HEK293 (cell line): ENCODE results near the gene PORCN.
A peak's percentile ranks its signal among the peaks of the same experiment; 100 is the strongest.

ENCODE experiments used
- CTCF ChIA-PET: fragments of 350-600 bp; formaldehyde crosslinking; extraction: SDS; loops from one replicate; lab custom pipeline; 2021; ENCODE audit warnings: antibody characterized with exemption; lab: Yijun Ruan, JAX
- POLR2A ChIA-PET: fragments of 300-600 bp; formaldehyde crosslinking; extraction: SDS; loops from one replicate; lab custom pipeline; 2020; ENCODE audit warnings: antibody characterized with exemption, inconsistent platforms; lab: Yijun Ruan, JAX
- H3K27ac ChIP-seq: fragments of 200-500 bp; sonication (Bioruptor generic); 2 replicates; pipeline ENCODE4 v1.5.1; 2014; ENCODE audit warnings: low read depth, low read length, control low read depth, inconsistent platforms; ENCODE audit errors: extremely low read depth
- H3K36me3 ChIP-seq, 2 experiments: fragments of 200-500 bp in 1 of 2; sonication (Bioruptor generic) in 1 of 2; 1 replicate in 1 of 2; 2 replicates in 1 of 2; pipeline ENCODE4 v1.5.1; 2014 to 2017; ENCODE audit warnings: inconsistent platforms in 2 of 2, low read length in 2 of 2; ENCODE audit not compliant: control insufficient read depth in 2 of 2, insufficient read depth in 1 of 2
- H3K4me1 ChIP-seq: fragments of 200-500 bp; sonication (Bioruptor generic); 2 replicates; pipeline ENCODE4 v1.5.1; 2014; ENCODE audit warnings: mild to moderate bottlenecking, low read length, inconsistent platforms; ENCODE audit not compliant: control insufficient read depth, insufficient read depth
- H3K4me3 ChIP-seq: 2 replicates; pipeline ENCODE4 v1.5.1; 2011; ENCODE audit warnings: low read depth, mild to moderate bottlenecking, control low read depth, low read length, moderate library complexity
- H3K9me3 ChIP-seq: fragments of 200-500 bp; sonication (Bioruptor generic); 2 replicates; pipeline ENCODE4 v1.5.1; 2014; ENCODE audit warnings: low read depth, low read length, inconsistent platforms; ENCODE audit not compliant: control insufficient read depth, insufficient read depth
- BCL6B ChIP-seq: fragments of 450-650 bp; formaldehyde crosslinking; IDR thresholded peaks from 2 replicates; pipeline ENCODE4 v1.5.1; 2017; ENCODE audit warnings: missing biosample characterization, missing genetic modification characterization
- KLF1 ChIP-seq: fragments of 450-650 bp; formaldehyde crosslinking; IDR thresholded peaks from 2 replicates; pipeline ENCODE4 v1.5.1; 2016; ENCODE audit warnings: missing biosample characterization, missing genetic modification characterization
- KLF9 ChIP-seq: fragments of 450-650 bp; formaldehyde crosslinking; IDR thresholded peaks from 2 replicates; pipeline ENCODE4 v1.5.1; 2016; ENCODE audit warnings: missing biosample characterization, missing genetic modification characterization, low read depth
- YY2 ChIP-seq: fragments of 450-650 bp; formaldehyde crosslinking; IDR thresholded peaks from 2 replicates; pipeline ENCODE4 v1.5.1; 2016; ENCODE audit warnings: missing biosample characterization, missing genetic modification characterization
- ZNF121 ChIP-seq: fragments of 450-650 bp; formaldehyde crosslinking; IDR thresholded peaks from 2 replicates; pipeline ENCODE4 v1.5.1; 2016; ENCODE audit warnings: missing biosample characterization, missing genetic modification characterization
- ZNF157 ChIP-seq: fragments of 450-650 bp; formaldehyde crosslinking; IDR thresholded peaks from 2 replicates; pipeline ENCODE4 v1.5.1; 2016; ENCODE audit warnings: missing biosample characterization, missing genetic modification characterization
- ZNF2 ChIP-seq: fragments of 450-650 bp; formaldehyde crosslinking; IDR thresholded peaks from 2 replicates; pipeline ENCODE4 v1.5.1; 2016; ENCODE audit warnings: missing biosample characterization, missing genetic modification characterization
- ZNF202 ChIP-seq: fragments of 450-650 bp; formaldehyde crosslinking; IDR thresholded peaks from 2 replicates; pipeline ENCODE4 v1.5.1; 2016; ENCODE audit warnings: missing biosample characterization, missing genetic modification characterization, borderline replicate concordance
- ZNF26 ChIP-seq: fragments of 450-650 bp; formaldehyde crosslinking; IDR thresholded peaks from 2 replicates; pipeline ENCODE4 v1.5.1; 2016; ENCODE audit warnings: missing biosample characterization, missing genetic modification characterization
- ZNF311 ChIP-seq: fragments of 450-650 bp; formaldehyde crosslinking; IDR thresholded peaks from 2 replicates; pipeline ENCODE4 v1.5.1; 2017; ENCODE audit warnings: missing biosample characterization, missing genetic modification characterization, borderline replicate concordance
- ZNF341 ChIP-seq: fragments of 450-650 bp; formaldehyde crosslinking; IDR thresholded peaks from 2 replicates; pipeline ENCODE4; 2016; ENCODE audit warnings: low read depth, missing biosample characterization, missing genetic modification characterization
- ZNF391 ChIP-seq: fragments of 450-650 bp; formaldehyde crosslinking; IDR thresholded peaks from 2 replicates; pipeline ENCODE4 v1.5.1; 2016; ENCODE audit warnings: low read depth, missing biosample characterization, missing genetic modification characterization, borderline replicate concordance
- ZNF398 ChIP-seq: fragments of 450-650 bp; formaldehyde crosslinking; IDR thresholded peaks from 2 replicates; pipeline ENCODE4 v1.5.1; 2017; ENCODE audit warnings: missing biosample characterization, missing genetic modification characterization
- ZNF521 ChIP-seq: fragments of 450-650 bp; formaldehyde crosslinking; IDR thresholded peaks from 2 replicates; pipeline ENCODE4 v1.5.1; 2017; ENCODE audit warnings: missing biosample characterization, mild to moderate bottlenecking, missing genetic modification characterization
- ZNF544 ChIP-seq: fragments of 450-650 bp; formaldehyde crosslinking; IDR thresholded peaks from 2 replicates; pipeline ENCODE4 v1.5.0; 2017; ENCODE audit warnings: missing biosample characterization, missing genetic modification characterization
- ZNF549 ChIP-seq: fragments of 450-650 bp; IDR thresholded peaks from 2 replicates; pipeline ENCODE4 v1.5.1; 2018; ENCODE audit warnings: missing biosample characterization, missing genetic modification characterization, mild to moderate bottlenecking, inconsistent platforms, moderate library complexity
- ZNF645 ChIP-seq: fragments of 450-650 bp; formaldehyde crosslinking; IDR thresholded peaks from 2 replicates; pipeline ENCODE4; 2016; ENCODE audit warnings: missing biosample characterization, missing genetic modification characterization
- ZNF664 ChIP-seq: fragments of 450-650 bp; formaldehyde crosslinking; IDR thresholded peaks from 2 replicates; pipeline ENCODE4 v1.5.1; 2016; ENCODE audit warnings: missing biosample characterization, missing genetic modification characterization
- ZNF76 ChIP-seq: fragments of 450-650 bp; formaldehyde crosslinking; IDR thresholded peaks from 2 replicates; pipeline ENCODE4; 2016; ENCODE audit warnings: low read depth, missing biosample characterization, missing genetic modification characterization, borderline replicate concordance
- ZNF792 ChIP-seq: fragments of 450-650 bp; formaldehyde crosslinking; IDR thresholded peaks from 2 replicates; pipeline ENCODE4 v1.5.1; 2016; ENCODE audit warnings: missing biosample characterization, missing genetic modification characterization

PORCN gene

GRCh38 chrX:48475774-48476577 lies 32.8 kb upstream of the PORCN start, which contains the start of gene FTSJ1 (continued):
- TF ChIP-seq ZNF398 (tag by site-specific recombination) (peak; percentile 62; the same call in 1 of the 2 replicates), ZNF341 (tag by site-specific recombination) (peak; percentile 51; the same call in 1 of the 2 replicates), ZNF792 (tag by site-specific recombination) (no peak), ZNF121 (tag by site-specific recombination) (no peak), ZNF391 (tag by site-specific recombination) (no peak), ZNF311 (tag by site-specific recombination) (no peak), BCL6B (no peak), ZNF544 (no peak), ZNF202 (no peak), ZNF76 (tag by site-specific recombination) (peak; percentile 99), ZNF521 (no peak), KLF9 (0 out of 2 replicates have a peak, but pooled peaks have one; percentile 21), KLF1 (tag by site-specific recombination) (peak; percentile 37), ZNF26 (tag by site-specific recombination) (no peak), ZNF645 (tag by site-specific recombination) (no peak), YY2 (tag by site-specific recombination) (peak; percentile 72; the same call in 1 of the 2 replicates), ZNF2 (tag by site-specific recombination) (peak; percentile 53; the same call in 1 of the 2 replicates)

GRCh38 chrX:48476919-48477318 lies 31.9 kb upstream of the PORCN start:
- ChIA-PET CTCF (interaction anchor here (0.6 kb wide), 1 partner anchor 393 kb away, joined by 3 read pairs; no protein-coding TSS in a partner anchor), POLR2A (no interaction called here)
- H3K4me3 ChIP-seq = peak overlapping the region; percentile 60
- H3K9me3 ChIP-seq = no peaks in the 10 kb centered on the region
- no peak overlapping the region for H3K27ac ChIP-seq
- 0 out of 2 replicates have a peak, but pooled peaks cover 2% of the 10 kb centered on the region for H3K4me1 ChIP-seq
- TF ChIP-seq ZNF157 (tag by site-specific recombination) (0 out of 2 replicates have a peak, but pooled peaks have one; percentile 4), ZNF549 (tag by site-specific recombination) (no peak), ZNF664 (tag by site-specific recombination) (peak; percentile 90)
- TF ChIP-seq, all 188 proteins: peak for 2
- peaks cover 0 to 37% of the 10 kb centered on the region in 2 experiments; a peak in 2 of 3 replicates for H3K36me3 ChIP-seq
